GM12874 (cell line): Measurements from ENCODE around the gene WDR93.

Experiments used
- CTCF ChIP-seq: IDR thresholded peaks from 2 replicates; pipeline ENCODE4 v1.5.1; 2011; ENCODE audit warnings: low read depth, mild to moderate bottlenecking, control low read depth, low read length, moderate library complexity; ENCODE audit not compliant: insufficient read depth

Gene WDR93

GRCh38 chr15:89790206-89790605 lies 99.6 kb downstream of the WDR93 start:
- no peak for TF ChIP-seq CTCF

- no peak for TF ChIP-seq CTCF
Measured at GRCh38 chr15:89790661-89791060, 100.0 kb downstream of the WDR93 start.

GRCh38 chr15:89792106-89792805 lies 101.6 kb downstream of the WDR93 start:
- TF ChIP-seq CTCF, result no peak
